WERI-Rb-1 (cell line): ENCODE results near the gene PMS1.

Experiments used
- DNase-seq: peaks from one replicate; pipeline ENCODE4 v3.0.0-alpha.2; 2020
- H3K27ac ChIP-seq: fragments of 250-450 bp; sonication (Bioruptor Pico); 2 replicates; pipeline ENCODE4 v1.5.1; 2020; ENCODE audit warnings: mild to moderate bottlenecking, moderate library complexity
- H3K27me3 ChIP-seq: fragments of 250-450 bp; sonication (Bioruptor Pico); 2 replicates; pipeline ENCODE4 v1.5.1; 2021; ENCODE audit warnings: mild to moderate bottlenecking, low read depth, moderate library complexity; ENCODE audit not compliant: insufficient read depth, severe bottlenecking
- H3K36me3 ChIP-seq: fragments of 250-450 bp; sonication (Bioruptor Pico); 2 replicates; pipeline ENCODE4 v1.5.1; 2020; ENCODE audit warnings: mild to moderate bottlenecking, moderate library complexity
- H3K4me3 ChIP-seq: 2 replicates; pipeline ENCODE4 v1.5.1; 2011; ENCODE audit warnings: low read depth, mild to moderate bottlenecking, control low read depth, low read length
- H3K9me3 ChIP-seq: fragments of 250-450 bp; sonication (Bioruptor Pico); 2 replicates; pipeline ENCODE4 v1.5.1; 2021; ENCODE audit warnings: mild to moderate bottlenecking, moderate library complexity; ENCODE audit not compliant: severe bottlenecking
- TF ChIP-seq, protein P1 (sequence below): IDR thresholded peaks from 2 replicates; pipeline ENCODE4 v1.5.1; 2011; ENCODE audit warnings: low read depth, mild to moderate bottlenecking, control low read depth, inconsistent platforms, low read length

PMS1 gene

GRCh38 chr2:189783451-189783926 is 761 bp upstream of the PMS1 start:
- no peak for DNase-seq

GRCh38 chr2:189791338-189792042 is 7.2 kb downstream of the PMS1 start:
- no peak for DNase-seq
- Histone ChIP-seq H3K27me3 (no peaks in the 10 kb centered on the region), H3K27ac (no peak overlapping the region), H3K9me3 (no peaks in the 10 kb centered on the region), H3K4me3 (no peak overlapping the region), H3K36me3 (peaks cover 49% of the 10 kb centered on the region)
- TF ChIP-seq, protein P1, sequence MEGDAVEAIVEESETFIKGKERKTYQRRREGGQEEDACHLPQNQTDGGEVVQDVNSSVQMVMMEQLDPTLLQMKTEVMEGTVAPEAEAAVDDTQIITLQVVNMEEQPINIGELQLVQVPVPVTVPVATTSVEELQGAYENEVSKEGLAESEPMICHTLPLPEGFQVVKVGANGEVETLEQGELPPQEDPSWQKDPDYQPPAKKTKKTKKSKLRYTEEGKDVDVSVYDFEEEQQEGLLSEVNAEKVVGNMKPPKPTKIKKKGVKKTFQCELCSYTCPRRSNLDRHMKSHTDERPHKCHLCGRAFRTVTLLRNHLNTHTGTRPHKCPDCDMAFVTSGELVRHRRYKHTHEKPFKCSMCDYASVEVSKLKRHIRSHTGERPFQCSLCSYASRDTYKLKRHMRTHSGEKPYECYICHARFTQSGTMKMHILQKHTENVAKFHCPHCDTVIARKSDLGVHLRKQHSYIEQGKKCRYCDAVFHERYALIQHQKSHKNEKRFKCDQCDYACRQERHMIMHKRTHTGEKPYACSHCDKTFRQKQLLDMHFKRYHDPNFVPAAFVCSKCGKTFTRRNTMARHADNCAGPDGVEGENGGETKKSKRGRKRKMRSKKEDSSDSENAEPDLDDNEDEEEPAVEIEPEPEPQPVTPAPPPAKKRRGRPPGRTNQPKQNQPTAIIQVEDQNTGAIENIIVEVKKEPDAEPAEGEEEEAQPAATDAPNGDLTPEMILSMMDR, result no peak

More at GRCh38 chr2:189783451-189783926, 761 bp upstream of the PMS1 start:
- Histone ChIP-seq H3K27me3 (no peaks in the 10 kb centered on the region), H3K36me3 (peaks cover 54% of the 10 kb centered on the region), H3K9me3 (no peaks in the 10 kb centered on the region), H3K4me3 (peak overlapping the region; percentile 97), H3K27ac (peak overlapping the region; percentile 99)
- TF ChIP-seq, protein P1, result no peak

DNA sequence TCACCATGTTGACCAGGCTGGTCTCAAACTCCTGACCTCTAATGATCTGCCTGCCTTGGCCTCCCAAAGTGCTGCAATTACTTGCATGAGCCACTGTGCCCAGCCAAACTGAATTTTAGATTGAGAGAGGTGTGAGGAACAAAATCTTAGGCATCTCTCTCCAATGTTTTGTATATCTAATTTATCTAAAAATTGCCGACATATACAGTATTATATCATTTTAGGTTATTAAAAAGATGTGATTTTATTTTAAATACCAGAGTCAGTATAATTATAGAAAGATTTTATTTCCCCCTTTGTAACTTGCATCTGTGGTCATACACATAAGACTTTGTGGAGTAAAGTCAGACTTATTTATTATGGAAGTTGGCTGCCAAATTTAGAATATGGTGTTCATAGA is 10.1 kb downstream of the PMS1 start:
- Histone ChIP-seq H3K27ac (no peak overlapping the region), H3K9me3 (no peaks in the 10 kb centered on the region), H3K27me3 (no peaks in the 10 kb centered on the region), H3K4me3 (no peak overlapping the region), H3K36me3 (peaks cover 51% of the 10 kb centered on the region)
- TF ChIP-seq, protein P1, result no peak
- no peak for DNase-seq

DNA sequence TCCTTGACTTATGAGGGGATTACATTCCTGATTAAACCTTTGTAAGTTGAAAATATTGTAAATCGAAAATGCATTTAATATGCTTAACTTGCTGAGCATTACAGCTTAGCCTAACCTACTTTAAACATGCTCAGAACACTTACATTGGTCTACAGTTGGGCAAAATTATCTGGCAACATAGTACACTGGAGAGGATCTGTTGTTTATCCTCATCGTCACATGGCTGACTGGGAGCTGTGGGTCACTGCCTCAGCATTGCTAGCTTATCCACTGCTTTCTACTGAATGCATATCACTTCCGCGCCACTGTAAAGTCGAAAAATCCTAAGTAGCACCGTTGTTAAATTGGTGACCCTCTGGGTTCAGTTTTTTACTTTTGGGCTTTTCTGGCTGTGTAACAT is 13.7 kb downstream of the PMS1 start:
- Histone ChIP-seq H3K4me3 (no peak overlapping the region), H3K27me3 (no peaks in the 10 kb centered on the region), H3K9me3 (no peaks in the 10 kb centered on the region), H3K27ac (no peak overlapping the region), H3K36me3 (peaks cover 61% of the 10 kb centered on the region)
- TF ChIP-seq, protein P1, result no peak
- no peak for DNase-seq

DNA sequence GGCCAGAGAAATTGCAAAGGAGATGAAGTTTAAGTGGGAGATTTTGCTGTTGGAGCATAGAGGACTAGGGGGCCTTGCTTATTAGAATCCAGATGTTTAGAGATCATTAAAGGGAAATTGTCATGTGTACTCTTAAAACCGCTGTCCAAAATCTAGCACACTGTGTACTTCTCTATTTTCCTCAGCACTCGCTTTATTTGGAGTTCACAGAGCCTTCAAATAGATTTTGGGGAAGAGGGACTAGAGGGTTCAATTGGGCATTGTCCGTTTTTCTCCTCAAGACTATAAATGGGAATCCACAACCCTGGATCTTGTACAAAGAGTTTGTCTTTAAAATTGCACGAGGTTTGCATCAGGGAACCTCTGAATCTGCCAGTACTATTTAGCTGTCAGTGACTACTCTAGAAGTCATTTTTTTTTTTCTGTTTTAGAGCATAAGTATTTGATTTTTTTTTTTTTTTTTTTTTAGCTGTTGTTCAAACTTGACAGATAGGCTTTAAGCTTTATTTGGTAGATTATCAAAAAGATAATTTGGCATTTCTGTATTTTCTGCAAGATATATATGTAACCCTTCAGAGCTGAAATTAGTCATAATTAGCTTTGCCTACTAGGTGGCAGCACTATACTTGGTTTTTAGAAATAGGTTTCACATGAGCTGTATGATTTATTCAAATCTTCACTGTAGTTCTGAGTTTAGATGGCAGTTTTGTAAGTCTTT is 14.2 kb downstream of the PMS1 start:
- H3K36me3 ChIP-seq, result peaks cover 58% of the 10 kb centered on the region
- no peak overlapping the region for H3K4me3 ChIP-seq
- DNase-seq, result no peak
- H3K27me3 ChIP-seq, result no peaks in the 10 kb centered on the region
- H3K9me3 ChIP-seq, result no peaks in the 10 kb centered on the region
- TF ChIP-seq, protein P1, result no peak
- no peak overlapping the region for H3K27ac ChIP-seq
